GM12878 (cell line): ENCODE data around the gene PCTP.

ENCODE experiments used
- CTCF ChIP-seq, 3 experiments: IDR thresholded peaks in 2 of 3; conservative IDR thresholded peaks in 1 of 3; 2 replicates each; pipeline ENCODE4 v1.5.1; 2011; ENCODE audit warnings: low read depth in 3 of 3, low read length in 3 of 3, mild to moderate bottlenecking in 3 of 3, control low read depth in 2 of 3, moderate library complexity in 2 of 3, inconsistent platforms in 1 of 3, mixed read lengths in 1 of 3; ENCODE audit not compliant: control insufficient read depth in 2 of 3, insufficient read depth in 1 of 3; ENCODE audit errors: extremely low read depth in 1 of 3
- EP300 ChIP-seq, 2 experiments: fragments of 150-350 bp in 1 of 2; IDR thresholded peaks; 2 replicates each; pipeline ENCODE4 v1.6.1; 2011 to 2012; ENCODE audit warnings: low read depth in 2 of 2, low read length in 2 of 2, borderline replicate concordance in 1 of 2, improper control_type of control experiment in 1 of 2, inconsistent platforms in 1 of 2; ENCODE audit not compliant: control insufficient read depth in 1 of 2
- POLR2A ChIP-seq: IDR thresholded peaks from 2 replicates; pipeline ENCODE4 v1.6.1; 2011; ENCODE audit warnings: low read depth, mild to moderate bottlenecking, low read length

GRCh38 chr17:55709984-55710383 is 40.9 kb upstream of the PCTP start:
- TF ChIP-seq EP300 (IDR thresholded peaks at IDR 0.05; ENCODE audit: borderline replicate concordance in 1 of 2, control insufficient read depth in 1 of 2, low read depth in 2 of 2, low read length in 2 of 2) (no peak), POLR2A (no peak), CTCF (IDR thresholded peaks at IDR 0.05 in 2 of 3, conservative IDR thresholded peaks at IDR 0.05 in 1 of 3; ENCODE audit: control insufficient read depth in 2 of 3, extremely low read depth in 1 of 3, insufficient read depth in 1 of 3, low read depth in 3 of 3, low read length in 3 of 3) (no peak)
